A673 (cell line): ENCODE data around the gene BCS1L. TPM values are rescaled to one million over a fixed set of nuclear protein-coding genes. Genes with fewer than 3 reads are reported as not detected.

Experiments used
- BruUV-seq: library from RNA; stranded (reverse); fragments of 400-500 nt; replicated peaks from 2 replicates; lab custom pipeline; 2021; lab: Mats Ljungman, UMichigan
- CTCF ChIA-PET: fragments of 300-600 bp; sonication (Branson Sonifier 250); formaldehyde crosslinking; loops from one replicate; lab custom pipeline; 2022; ENCODE audit warnings: antibody characterized with exemption; lab: Charles Lee
- POLR2A ChIA-PET: fragments of 300-600 bp; sonication (Branson Sonifier 250); formaldehyde crosslinking; loops from one replicate; lab custom pipeline; 2022; ENCODE audit warnings: antibody characterized with exemption; ENCODE audit not compliant: low non-redundant PET; lab: Charles Lee
- DNase-seq: peaks from one replicate; pipeline ENCODE4 v3.0.0-alpha.2; 2015; ENCODE audit warnings: low spot score
- H3K27ac ChIP-seq: fragments of 200-600 bp; sonication (generic); 2 replicates; pipeline ENCODE4 v1.5.1; 2016; ENCODE audit warnings: mixed run types, low read depth, mild to moderate bottlenecking, mixed read lengths, antibody characterized with exemption, low read length; ENCODE audit not compliant: poor library complexity, severe bottlenecking
- H3K27me3 ChIP-seq: fragments of 200-600 bp; sonication (generic); replicated peaks from 2 replicates; pipeline ENCODE4 v1.6.1; 2017; ENCODE audit warnings: mixed run types, low read depth, mild to moderate bottlenecking, mixed read lengths, antibody characterized with exemption, low read length; ENCODE audit not compliant: insufficient read depth, poor library complexity
- H3K36me3 ChIP-seq: fragments of 200-600 bp; sonication (generic); 2 replicates; pipeline ENCODE4 v1.6.1; 2016; ENCODE audit warnings: mixed run types, mild to moderate bottlenecking, mixed read lengths, antibody characterized with exemption, low read length; ENCODE audit not compliant: insufficient read depth, poor library complexity, severe bottlenecking
- H3K4me1 ChIP-seq: fragments of 200-600 bp; sonication (generic); 2 replicates; pipeline ENCODE4 v1.6.1; 2017; ENCODE audit warnings: mixed run types, mild to moderate bottlenecking, mixed read lengths, antibody characterized with exemption, low read length; ENCODE audit not compliant: insufficient read depth, poor library complexity, severe bottlenecking
- H3K4me3 ChIP-seq: fragments of 200-600 bp; sonication (generic); 2 replicates; pipeline ENCODE4 v1.5.1; 2016; ENCODE audit warnings: low read depth, mixed run types, mild to moderate bottlenecking, mixed read lengths, low read length; ENCODE audit not compliant: poor library complexity, severe bottlenecking
- H3K9me3 ChIP-seq: fragments of 200-600 bp; sonication (generic); 2 replicates; pipeline ENCODE4 v1.6.1; 2016; ENCODE audit warnings: mixed run types, low read depth, mild to moderate bottlenecking, mixed read lengths, antibody characterized with exemption, low read length; ENCODE audit not compliant: poor library complexity, severe bottlenecking
- CTCF ChIP-seq: fragments of 300-800, 200-600 bp; sonication (generic); conservative IDR thresholded peaks from 2 replicates; pipeline ENCODE4 v1.5.1; 2017; ENCODE audit warnings: low read depth, mild to moderate bottlenecking, antibody characterized with exemption, low read length, moderate library complexity, mixed read lengths
- EZH2 ChIP-seq: fragments of 200-600 bp; sonication (generic); IDR thresholded peaks from 2 replicates; pipeline ENCODE4 v1.6.1; 2017; ENCODE audit warnings: borderline replicate concordance, low read depth, mild to moderate bottlenecking, mixed read lengths, antibody characterized with exemption, low read length; ENCODE audit not compliant: poor library complexity, severe bottlenecking
- intact Hi-C: fragments of 100-400 bp; cut with micrococcal nuclease; formaldehyde crosslinking; loops from one replicate; pipeline ENCODE4 v1.10.0; 2022; ENCODE audit not compliant: unreplicated experiment
- total RNA-seq: library from RNA; stranded (reverse); gene quantifications from 2 replicates; pipeline ENCODE4 v1.2.3, GENCODE V29; 2021

BCS1L gene
- total RNA-seq, 1 experiment from 2014 or later = 74.1 TPM

- DNase-seq = no peak
- Histone ChIP-seq H3K4me1 (peaks cover 6% of the 10 kb centered on the region), H3K4me3 (no peak overlapping the region), H3K36me3 (peaks cover 55% of the 10 kb centered on the region), H3K27ac (no peak overlapping the region), H3K9me3 (no peaks in the 10 kb centered on the region), H3K27me3 (no peaks in the 10 kb centered on the region)
- TF ChIP-seq EZH2 (no peak), CTCF (no peak)
- ChIA-PET CTCF (no interaction called here), POLR2A (interaction anchor here (0.6 kb wide), 1 partner anchor 11 kb away, joined by 4 read pairs; no protein-coding TSS in a partner anchor)
- BruUV-seq = no TSS peak
- intact Hi-C loops = no loop called here
These were observed 2.9 kb downstream of the BCS1L start for GRCh38 chr2:218662377-218662776.

- ChIA-PET CTCF (no interaction called here), POLR2A (no interaction called here)
- no peak for TF ChIP-seq EZH2
- no peak for TF ChIP-seq CTCF
- Histone ChIP-seq H3K4me1 (peaks cover 6% of the 10 kb centered on the region), H3K27me3 (no peaks in the 10 kb centered on the region), H3K36me3 (peaks cover 55% of the 10 kb centered on the region), H3K4me3 (no peak overlapping the region), H3K27ac (no peak overlapping the region), H3K9me3 (no peaks in the 10 kb centered on the region)
- DNase-seq = no peak
- no TSS peak for BruUV-seq
- intact Hi-C loops = no loop called here
These were observed 3.3 kb downstream of the BCS1L start for GRCh38 chr2:218662827-218663226.

DNA sequence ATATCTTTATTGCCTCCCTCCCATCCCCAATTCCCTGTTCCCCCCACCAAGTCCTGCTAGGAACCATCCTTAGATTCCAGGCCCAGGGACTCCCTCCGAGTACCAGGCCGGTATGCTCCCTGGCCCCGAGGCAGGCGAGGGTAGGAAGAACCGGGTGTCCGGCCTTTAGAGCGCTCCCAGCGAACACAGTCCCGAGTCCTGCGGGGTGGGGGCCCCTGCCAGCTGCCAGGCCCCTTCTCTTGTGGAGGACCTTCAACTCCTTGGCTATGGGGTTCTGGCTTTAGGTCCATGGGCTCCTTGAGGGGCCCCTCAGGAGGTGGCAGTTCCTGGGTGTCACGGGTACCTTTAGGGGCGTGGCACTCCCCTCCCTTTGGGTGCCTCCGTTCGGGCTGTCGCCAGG, 4.4 kb downstream of the BCS1L start:
- peaks cover 6% of the 10 kb centered on the region for H3K4me1 ChIP-seq
- BruUV-seq = no TSS peak
- ChIA-PET CTCF (interaction anchor here (0.6 kb wide), 1 partner anchor 11 kb away, joined by 3 read pairs; no protein-coding TSS in a partner anchor), POLR2A (no interaction called here)
- no peaks in the 10 kb centered on the region for H3K9me3 ChIP-seq
- H3K4me3 ChIP-seq = no peak overlapping the region
- H3K27ac ChIP-seq = no peak overlapping the region
- no peak for TF ChIP-seq CTCF
- no peak for TF ChIP-seq EZH2
- no peak for DNase-seq
- peaks cover 53% of the 10 kb centered on the region for H3K36me3 ChIP-seq
- no peaks in the 10 kb centered on the region for H3K27me3 ChIP-seq
- intact Hi-C loops = no loop called here
